SJCRH30 (cell line): Measurements from ENCODE around the gene BTLA. TPM values are rescaled to one million over a fixed set of nuclear protein-coding genes. Genes with fewer than 3 reads are reported as not detected.
A peak's percentile ranks its signal among the peaks of the same experiment; 100 is the strongest.
"Not testable (repeated sequence)": the region's sequence is repeated elsewhere in the genome, so short reads cannot be mapped to it uniquely, and the experiment has no call there.

Experiments
- DNase-seq, 2 experiments: peaks; one replicate each; pipeline ENCODE4 v3.0.0-alpha.2; 2015 to 2020
- H3K27ac ChIP-seq: fragments of 250-450 bp; sonication (Bioruptor Pico); 2 replicates; pipeline ENCODE4 v1.5.1; 2020; ENCODE audit warnings: mild to moderate bottlenecking, moderate library complexity
- H3K27me3 ChIP-seq: fragments of 250-450 bp; sonication (Bioruptor Pico); 2 replicates; pipeline ENCODE4 v1.5.1; 2020; ENCODE audit warnings: mild to moderate bottlenecking, moderate library complexity
- H3K36me3 ChIP-seq: fragments of 250-450 bp; sonication (Bioruptor Pico); 2 replicates; pipeline ENCODE4 v1.5.1; 2020; ENCODE audit warnings: mild to moderate bottlenecking, moderate library complexity
- H3K4me1 ChIP-seq: fragments of 250-450 bp; sonication (Bioruptor Pico); 2 replicates; pipeline ENCODE4 v1.5.1; 2020; ENCODE audit warnings: mild to moderate bottlenecking, moderate library complexity
- H3K4me3 ChIP-seq: fragments of 250-450 bp; sonication (Bioruptor Pico); 2 replicates; pipeline ENCODE4 v1.5.1; 2020; ENCODE audit warnings: mild to moderate bottlenecking, moderate library complexity
- H3K9me3 ChIP-seq: fragments of 250-450 bp; sonication (Bioruptor Pico); replicated peaks from 2 replicates; pipeline ENCODE4 v1.5.1; 2020; ENCODE audit warnings: mild to moderate bottlenecking, moderate library complexity
- total RNA-seq: library from RNA; depleted of rRNA; stranded (reverse); fragments of >200 nt; shearing (Covaris generic); gene quantifications from 2 replicates; pipeline ENCODE4 v1.2.3, GENCODE V29; 2014

The BTLA gene
- total RNA-seq, 1 experiment from 2014 or later = not detected

DNA sequence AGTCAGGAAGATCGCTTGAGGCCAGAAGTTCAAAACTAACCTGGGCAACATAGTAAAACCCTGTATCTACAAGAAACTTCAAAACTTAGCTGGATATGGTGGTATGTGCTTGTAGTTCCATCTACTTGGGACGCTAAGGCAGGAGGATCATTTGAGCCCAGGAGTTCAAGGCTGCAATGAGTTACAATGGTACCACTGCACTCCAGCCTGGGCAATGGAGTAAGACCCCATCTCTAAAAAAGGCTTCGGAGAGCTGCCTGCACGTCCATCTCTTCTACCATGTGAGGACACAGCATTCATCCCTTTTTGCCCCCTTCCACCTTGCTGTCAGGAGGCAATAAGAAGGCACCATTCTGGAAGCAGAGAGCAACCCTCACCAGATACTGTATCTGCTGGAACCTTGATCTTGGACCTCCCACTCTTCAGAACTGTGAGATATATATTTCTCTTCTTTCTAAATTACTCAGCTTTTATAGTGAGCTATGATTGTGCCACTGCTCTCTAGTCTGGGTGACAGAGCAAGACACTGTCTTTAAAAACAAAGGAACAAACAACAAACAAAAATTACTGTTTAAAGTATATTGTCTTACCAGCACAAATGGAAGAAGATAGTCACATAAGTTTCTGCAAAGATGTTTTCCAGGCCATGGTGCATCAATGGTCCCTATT is 4.2 kb upstream of the BTLA start:
- H3K27me3 ChIP-seq = no peaks in the 10 kb centered on the region
- H3K4me3 ChIP-seq = no peak overlapping the region
- H3K9me3 ChIP-seq = no peaks in the 10 kb centered on the region
- H3K36me3 ChIP-seq = no peaks in the 10 kb centered on the region
- DNase-seq = no peak
- no peaks in the 10 kb centered on the region for H3K4me1 ChIP-seq
- no peak overlapping the region for H3K27ac ChIP-seq

DNA sequence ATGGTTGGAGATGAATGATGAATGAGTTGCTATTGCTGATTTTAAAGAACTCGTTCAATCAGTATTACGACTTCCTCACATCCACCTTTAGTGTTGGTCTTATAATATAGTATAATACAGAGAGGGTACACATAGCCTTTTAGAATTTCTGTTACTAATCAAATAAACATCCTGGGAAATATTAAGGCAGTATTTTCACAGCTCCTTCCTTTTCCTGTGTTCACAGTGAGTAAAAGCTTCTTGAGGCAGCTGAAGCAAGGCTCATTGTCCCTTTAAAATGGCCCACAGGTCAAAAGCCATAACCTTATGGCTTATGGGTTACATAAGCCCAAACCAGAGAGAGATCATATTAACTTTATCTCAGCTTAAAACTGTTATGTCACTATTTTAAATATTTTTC is 1.3 kb upstream of the BTLA start:
- Histone ChIP-seq H3K36me3 (no peaks in the 10 kb centered on the region), H3K27me3 (no peaks in the 10 kb centered on the region), H3K27ac (no peak overlapping the region), H3K9me3 (no peaks in the 10 kb centered on the region), H3K4me3 (no peak overlapping the region), H3K4me1 (no peaks in the 10 kb centered on the region)
- DNase-seq = no peak

DNA sequence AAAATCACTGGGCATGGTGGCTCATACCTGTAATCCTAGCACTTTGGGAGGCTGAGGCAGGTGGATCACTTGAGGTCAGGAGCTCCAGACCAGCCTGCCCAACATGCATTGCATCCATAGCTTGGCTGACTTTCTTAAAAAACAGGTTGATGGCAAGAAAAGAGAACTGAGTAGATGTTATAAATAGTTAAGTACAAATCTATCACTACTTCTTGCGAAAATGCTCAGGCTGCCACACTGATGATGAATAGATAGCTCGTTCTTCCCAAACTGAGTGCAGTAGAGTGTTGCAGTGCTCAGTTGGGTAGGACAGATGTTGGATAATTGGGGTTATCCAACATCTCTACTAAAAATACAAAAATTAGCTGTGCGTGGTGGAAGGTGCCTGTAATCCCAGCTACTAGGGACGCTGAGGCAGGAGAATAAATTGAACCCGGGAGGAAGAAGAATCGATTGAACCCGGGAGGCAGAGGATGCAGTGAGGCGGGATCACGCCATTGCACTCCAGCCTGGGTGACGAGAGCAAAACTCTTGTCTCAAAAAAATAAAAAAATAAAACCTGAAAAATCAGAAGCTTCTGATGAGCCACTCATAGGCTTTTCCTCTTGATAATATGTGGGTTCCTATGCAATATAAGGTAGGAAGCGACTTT is 1.2 kb downstream of the BTLA start:
- Histone ChIP-seq H3K4me1 (no peaks in the 10 kb centered on the region), H3K27ac (no peak overlapping the region), H3K36me3 (no peaks in the 10 kb centered on the region), H3K4me3 (no peak overlapping the region), H3K27me3 (no peaks in the 10 kb centered on the region), H3K9me3 (0 out of 2 replicates have a peak, but pooled peaks cover 3% of the 10 kb centered on the region)
- DNase-seq = no peak

DNA sequence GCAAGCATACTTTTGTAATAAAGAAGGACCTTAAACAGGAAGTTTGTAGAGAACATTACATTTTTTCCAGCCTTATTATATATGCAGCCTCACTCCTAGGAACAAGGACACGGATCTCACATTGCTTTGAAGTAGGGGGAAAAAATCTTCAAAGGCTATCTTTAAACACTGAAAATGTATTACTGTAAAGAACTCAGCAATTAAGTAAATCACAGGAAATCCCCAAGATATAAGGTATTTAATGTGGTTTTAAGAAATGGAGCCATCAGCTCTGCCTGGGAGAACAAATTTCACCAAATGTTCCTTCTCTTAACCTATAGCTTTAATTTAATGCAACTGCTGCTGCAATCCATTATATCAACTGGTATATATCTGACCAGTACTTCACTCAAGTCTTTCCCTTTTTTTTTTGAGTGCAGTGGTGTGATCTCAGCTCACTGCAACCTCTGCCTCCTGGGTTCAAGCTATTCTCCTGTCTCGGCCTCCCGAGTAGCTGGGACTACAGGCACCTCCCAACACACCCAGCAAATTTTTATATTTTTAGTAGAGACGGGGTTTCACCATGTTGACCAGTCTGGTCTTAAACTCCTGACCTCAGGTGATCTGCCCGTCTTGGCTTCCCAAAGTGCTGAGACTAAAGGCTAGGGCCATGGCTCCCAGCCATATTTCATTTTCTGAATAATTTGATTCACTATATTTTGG is 2.8 kb downstream of the BTLA start:
- H3K4me3 ChIP-seq = no peak overlapping the region
- 0 out of 2 replicates have a peak, but pooled peaks cover 3% of the 10 kb centered on the region for H3K9me3 ChIP-seq
- no peak for DNase-seq
- H3K4me1 ChIP-seq = no peaks in the 10 kb centered on the region
- no peaks in the 10 kb centered on the region for H3K36me3 ChIP-seq
- H3K27me3 ChIP-seq = no peaks in the 10 kb centered on the region
- no peak overlapping the region for H3K27ac ChIP-seq

DNA sequence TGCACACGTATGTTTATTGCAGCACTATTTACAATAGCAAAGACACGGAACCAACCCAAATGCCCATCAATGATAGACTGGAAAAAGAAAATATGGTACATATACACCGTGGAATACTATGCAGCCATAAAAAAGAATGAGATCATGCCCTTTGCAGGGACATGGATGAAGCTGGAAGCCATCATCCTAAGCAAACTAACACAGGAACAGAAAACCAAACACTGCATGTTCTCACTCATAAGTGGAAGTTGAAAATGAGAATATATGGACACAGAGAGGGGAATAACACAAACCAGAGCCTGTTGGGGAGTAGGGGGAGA is 4.9 kb downstream of the BTLA start:
- not testable (repeated sequence) for H3K4me1 ChIP-seq, H3K4me3 ChIP-seq, H3K9me3 ChIP-seq, H3K27me3 ChIP-seq, DNase-seq, H3K27ac ChIP-seq, H3K36me3 ChIP-seq

DNA sequence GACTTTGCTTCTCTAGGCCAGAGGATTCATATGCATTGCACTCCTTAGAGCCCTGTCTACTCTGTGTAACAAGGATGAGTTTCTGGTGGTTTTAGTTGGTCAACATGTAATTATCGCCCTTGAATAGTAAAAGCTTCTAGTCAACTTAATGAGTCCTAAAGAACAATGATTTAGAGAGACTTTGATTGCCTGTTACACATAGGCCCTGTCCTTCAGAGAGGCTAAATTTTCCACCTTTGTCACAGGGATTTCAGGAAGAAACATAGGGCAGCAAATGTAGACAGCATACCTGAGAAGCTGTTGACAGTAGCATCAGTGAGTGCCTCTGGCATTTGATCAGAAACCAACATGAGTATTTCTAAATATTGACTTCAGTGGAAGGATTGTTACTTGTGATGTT is 7.1 kb downstream of the BTLA start:
- DNase-seq = no peak
- no peaks in the 10 kb centered on the region for H3K4me1 ChIP-seq
- no peaks in the 10 kb centered on the region for H3K27me3 ChIP-seq
- H3K9me3 ChIP-seq = 0 out of 2 replicates have a peak, but pooled peaks cover 5% of the 10 kb centered on the region
- no peak overlapping the region for H3K4me3 ChIP-seq
- H3K27ac ChIP-seq = no peak overlapping the region
- H3K36me3 ChIP-seq = no peaks in the 10 kb centered on the region

DNA sequence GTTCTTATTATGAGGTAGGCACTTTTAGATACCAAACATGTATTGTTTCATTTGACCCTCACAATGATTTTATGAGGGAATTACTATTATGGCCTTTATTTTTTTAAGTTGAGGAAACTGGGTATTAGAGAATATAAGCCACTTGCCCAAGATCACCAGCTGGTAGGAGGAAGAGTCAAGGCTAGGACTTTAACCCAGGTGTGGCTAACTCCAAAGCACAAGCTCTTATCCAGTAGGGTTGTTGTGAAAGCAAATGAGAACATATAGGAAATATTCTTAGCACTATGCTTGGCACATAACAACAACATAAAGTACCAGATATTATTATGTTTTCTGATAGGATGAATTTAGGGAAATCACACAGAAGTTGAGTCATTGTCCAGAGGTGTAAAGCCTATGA is 7.9 kb downstream of the BTLA start:
- no peak for DNase-seq
- 0 out of 2 replicates have a peak, but pooled peaks cover 5% of the 10 kb centered on the region for H3K9me3 ChIP-seq
- no peak overlapping the region for H3K4me3 ChIP-seq
- H3K27me3 ChIP-seq = no peaks in the 10 kb centered on the region
- H3K4me1 ChIP-seq = no peaks in the 10 kb centered on the region
- H3K36me3 ChIP-seq = no peaks in the 10 kb centered on the region
- H3K27ac ChIP-seq = no peak overlapping the region

DNA sequence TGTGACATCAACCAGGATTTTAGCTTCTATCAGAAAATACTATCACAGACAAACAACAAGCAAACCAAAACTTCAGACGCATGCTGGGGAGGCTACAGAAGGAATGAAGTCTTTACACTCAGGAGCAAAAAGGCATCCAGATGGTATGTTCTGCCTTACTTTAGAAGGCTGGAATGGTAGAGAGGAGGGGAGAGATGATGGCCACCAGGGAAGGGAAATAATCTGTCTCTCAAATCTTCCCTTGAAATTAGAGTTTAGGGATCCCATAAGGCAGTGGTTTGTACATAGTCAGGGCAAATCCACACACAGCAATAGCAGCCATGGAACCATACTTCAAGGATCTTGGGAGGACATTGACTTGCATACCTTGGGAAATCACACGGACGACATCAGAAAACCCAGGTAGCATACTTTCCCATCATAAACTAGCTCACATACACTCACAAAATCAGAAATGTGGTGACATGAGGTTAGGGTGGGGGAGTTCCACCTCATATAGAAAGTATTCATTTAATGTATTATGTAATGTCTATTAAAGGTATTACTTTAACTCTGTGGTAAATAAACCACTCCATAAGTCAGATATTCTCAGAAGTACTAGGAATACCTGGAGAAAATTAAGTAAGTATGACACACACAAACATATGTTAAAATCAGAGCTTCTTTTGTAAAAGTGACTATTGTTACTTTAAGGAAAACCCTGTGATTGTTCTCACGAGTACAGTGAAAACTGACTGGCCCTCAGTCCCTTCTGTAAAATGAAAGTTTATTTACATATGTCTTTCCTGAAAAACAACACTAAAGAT is 9.4 kb downstream of the BTLA start:
- no peaks in the 10 kb centered on the region for H3K27me3 ChIP-seq
- no peaks in the 10 kb centered on the region for H3K36me3 ChIP-seq
- H3K4me1 ChIP-seq = no peaks in the 10 kb centered on the region
- H3K4me3 ChIP-seq = no peak overlapping the region
- H3K9me3 ChIP-seq = 0 out of 2 replicates have a peak, but pooled peaks cover 5% of the 10 kb centered on the region
- H3K27ac ChIP-seq = no peak overlapping the region
- DNase-seq = no peak

DNA sequence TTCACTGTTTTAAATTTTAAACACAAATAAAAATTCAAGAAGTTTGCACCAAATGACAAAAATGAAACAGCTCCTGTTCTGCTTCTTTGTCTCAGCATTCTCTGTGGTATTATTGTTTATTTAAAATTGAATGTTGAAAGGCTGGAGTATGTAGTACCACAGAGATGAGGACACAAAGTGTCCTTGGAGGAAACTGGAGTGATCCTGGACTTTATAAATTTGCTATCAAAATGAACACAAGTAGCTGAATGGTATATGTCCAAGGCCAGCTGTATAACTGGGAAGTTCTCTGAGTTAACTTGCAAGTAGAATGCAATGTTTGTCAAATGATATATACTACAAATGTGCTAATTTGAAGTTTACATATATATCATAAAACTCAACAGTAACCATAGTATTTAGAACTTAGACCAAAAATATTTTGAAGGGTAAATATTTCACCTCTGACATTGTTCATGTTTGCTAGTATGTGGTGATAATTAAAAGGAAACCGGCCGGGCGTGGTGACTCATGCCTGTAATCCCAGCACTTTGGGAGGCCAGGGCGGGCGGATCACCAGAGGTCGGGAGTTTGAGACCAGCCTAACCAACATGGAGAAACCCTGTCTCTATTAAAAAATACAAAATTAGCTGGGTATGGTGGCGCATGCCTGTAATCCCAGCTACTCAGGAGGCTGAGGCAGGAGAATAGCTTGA is 12.3 kb downstream of the BTLA start:
- DNase-seq = peak in 1 of 2 experiments; percentile 13
- no peak overlapping the region for H3K27ac ChIP-seq
- H3K4me3 ChIP-seq = no peak overlapping the region
- H3K9me3 ChIP-seq = 0 out of 2 replicates have a peak, but pooled peaks cover 2% of the 10 kb centered on the region
- no peaks in the 10 kb centered on the region for H3K36me3 ChIP-seq
- no peaks in the 10 kb centered on the region for H3K27me3 ChIP-seq
- H3K4me1 ChIP-seq = no peaks in the 10 kb centered on the region

DNA sequence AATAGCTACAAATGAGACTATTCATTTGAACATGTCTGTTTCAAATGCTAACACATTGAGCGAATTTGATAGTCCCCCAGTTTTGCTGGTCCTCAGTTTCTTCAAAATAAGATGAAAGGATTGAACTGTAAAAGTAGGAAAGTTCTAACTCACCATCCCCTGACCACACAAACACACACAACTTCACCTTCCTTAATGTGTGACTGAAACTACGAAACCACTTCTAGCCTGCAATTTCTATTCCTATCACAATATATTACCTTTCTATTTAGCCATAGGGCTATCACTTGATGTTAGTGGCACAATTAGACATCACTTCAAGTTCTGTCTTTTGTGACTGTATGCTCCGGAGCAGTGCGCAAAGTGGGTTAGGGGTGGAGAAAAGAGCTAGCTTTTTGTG is 14.9 kb downstream of the BTLA start:
- DNase-seq = no peak
- Histone ChIP-seq H3K27ac (no peak overlapping the region), H3K9me3 (0 out of 2 replicates have a peak, but pooled peaks cover 2% of the 10 kb centered on the region), H3K4me1 (no peaks in the 10 kb centered on the region), H3K4me3 (no peak overlapping the region), H3K36me3 (no peaks in the 10 kb centered on the region), H3K27me3 (no peaks in the 10 kb centered on the region)

DNA sequence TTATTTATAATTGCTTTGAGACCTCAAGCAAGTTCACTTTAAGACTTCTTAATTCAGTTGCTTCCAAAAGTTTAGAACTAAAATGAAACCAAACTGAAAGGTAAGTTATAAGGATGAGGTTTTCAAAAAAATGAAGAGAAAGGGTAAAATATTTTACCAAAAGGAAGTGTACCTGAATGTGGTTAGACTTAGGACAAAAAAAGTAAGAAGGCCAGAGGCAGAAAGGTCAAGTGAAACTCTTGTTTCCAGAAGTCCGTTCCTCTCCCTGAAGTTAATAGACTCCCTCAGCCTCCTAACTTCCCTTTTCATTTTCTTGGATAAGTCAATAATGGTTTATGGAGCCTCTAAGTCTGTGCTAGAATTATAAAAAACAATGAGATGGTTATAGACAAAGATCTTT is 16.6 kb downstream of the BTLA start:
- H3K4me1 ChIP-seq = no peaks in the 10 kb centered on the region

DNA sequence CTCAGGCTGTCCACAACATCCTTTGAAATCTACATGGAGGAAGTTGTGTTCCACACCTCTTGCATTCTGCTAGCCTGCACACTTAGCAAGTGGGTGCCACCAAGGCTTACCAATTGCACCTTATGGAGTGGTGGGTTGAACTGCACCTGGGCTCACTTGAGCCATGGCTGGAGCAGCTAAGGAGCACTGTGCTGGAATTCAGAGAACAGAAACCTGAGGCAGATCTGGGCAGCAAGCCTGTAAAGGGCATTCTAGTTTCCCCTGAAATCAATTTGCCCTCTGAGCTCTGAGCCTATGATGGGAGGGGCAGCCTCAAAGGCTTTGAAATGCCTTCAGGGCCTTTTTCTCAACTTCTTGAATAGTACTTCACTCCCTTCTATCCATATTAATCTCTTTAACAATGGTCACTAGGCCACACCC is 18.0 kb downstream of the BTLA start:
- no peaks in the 10 kb centered on the region for H3K9me3 ChIP-seq
- H3K27ac ChIP-seq = no peak overlapping the region
- H3K27me3 ChIP-seq = no peaks in the 10 kb centered on the region
- no peak for DNase-seq
- H3K36me3 ChIP-seq = no peaks in the 10 kb centered on the region
- no peak overlapping the region for H3K4me3 ChIP-seq
- H3K4me1 ChIP-seq = no peaks in the 10 kb centered on the region

More for the DNA sequence above, 16.6 kb downstream of the BTLA start:
- no peaks in the 10 kb centered on the region for H3K36me3 ChIP-seq
- no peaks in the 10 kb centered on the region for H3K9me3 ChIP-seq
- no peak overlapping the region for H3K4me3 ChIP-seq
- H3K27ac ChIP-seq = no peak overlapping the region
- DNase-seq = no peak
- no peaks in the 10 kb centered on the region for H3K27me3 ChIP-seq

DNA sequence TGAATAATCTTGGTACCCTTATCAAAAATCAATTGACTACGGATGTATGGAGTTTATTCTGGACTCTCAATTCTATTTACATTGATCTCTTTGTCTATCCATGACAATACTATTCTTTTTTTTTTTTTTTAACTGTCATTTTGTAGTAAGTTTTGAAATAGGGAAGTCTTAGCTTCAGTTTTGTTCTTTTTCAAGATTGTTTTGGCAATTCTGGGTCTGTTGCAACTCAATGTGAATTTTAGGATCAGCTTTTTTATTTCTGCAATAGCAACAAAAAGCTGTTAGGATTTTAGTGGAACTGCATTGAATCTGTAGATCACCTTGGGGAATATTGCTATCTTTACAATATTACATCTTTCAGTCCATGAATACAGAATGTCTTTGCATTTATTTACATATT is 21.4 kb downstream of the BTLA start:
- Histone ChIP-seq H3K27me3 (no peaks in the 10 kb centered on the region), H3K4me3 (no peak overlapping the region), H3K36me3 (no peaks in the 10 kb centered on the region), H3K27ac (no peak overlapping the region), H3K4me1 (peaks cover 11% of the 10 kb centered on the region), H3K9me3 (no peaks in the 10 kb centered on the region)
- DNase-seq = no peak

DNA sequence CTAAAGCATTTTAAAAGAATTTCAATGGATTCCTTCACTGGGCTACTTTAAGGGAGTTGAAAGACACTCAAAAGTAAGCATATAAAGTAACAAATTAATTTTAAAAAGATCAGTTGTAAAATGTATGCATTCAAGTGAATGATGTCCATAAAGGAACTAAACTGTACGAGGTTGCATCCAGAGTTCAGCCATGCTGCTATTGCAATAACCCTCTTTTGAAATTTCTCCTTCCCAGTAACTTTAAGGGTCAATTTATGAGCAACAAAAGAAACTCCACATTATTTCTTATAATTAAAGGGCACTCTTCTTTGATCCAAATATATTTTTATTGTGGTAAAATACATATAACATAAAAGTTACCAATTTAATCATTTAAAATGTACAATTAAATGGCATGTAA is 22.9 kb downstream of the BTLA start:
- DNase-seq = no peak
- no peak overlapping the region for H3K27ac ChIP-seq
- no peaks in the 10 kb centered on the region for H3K27me3 ChIP-seq
- peaks cover 24% of the 10 kb centered on the region for H3K4me1 ChIP-seq
- no peak overlapping the region for H3K4me3 ChIP-seq
- no peaks in the 10 kb centered on the region for H3K9me3 ChIP-seq
- no peaks in the 10 kb centered on the region for H3K36me3 ChIP-seq
